Measurements from ENCODE around the gene C1QTNF4.
"Not testable (repeated sequence)": the region's sequence is repeated elsewhere in the genome, so short reads cannot be mapped to it uniquely, and the experiment has no call there.

C1QTNF4 gene

DNA sequence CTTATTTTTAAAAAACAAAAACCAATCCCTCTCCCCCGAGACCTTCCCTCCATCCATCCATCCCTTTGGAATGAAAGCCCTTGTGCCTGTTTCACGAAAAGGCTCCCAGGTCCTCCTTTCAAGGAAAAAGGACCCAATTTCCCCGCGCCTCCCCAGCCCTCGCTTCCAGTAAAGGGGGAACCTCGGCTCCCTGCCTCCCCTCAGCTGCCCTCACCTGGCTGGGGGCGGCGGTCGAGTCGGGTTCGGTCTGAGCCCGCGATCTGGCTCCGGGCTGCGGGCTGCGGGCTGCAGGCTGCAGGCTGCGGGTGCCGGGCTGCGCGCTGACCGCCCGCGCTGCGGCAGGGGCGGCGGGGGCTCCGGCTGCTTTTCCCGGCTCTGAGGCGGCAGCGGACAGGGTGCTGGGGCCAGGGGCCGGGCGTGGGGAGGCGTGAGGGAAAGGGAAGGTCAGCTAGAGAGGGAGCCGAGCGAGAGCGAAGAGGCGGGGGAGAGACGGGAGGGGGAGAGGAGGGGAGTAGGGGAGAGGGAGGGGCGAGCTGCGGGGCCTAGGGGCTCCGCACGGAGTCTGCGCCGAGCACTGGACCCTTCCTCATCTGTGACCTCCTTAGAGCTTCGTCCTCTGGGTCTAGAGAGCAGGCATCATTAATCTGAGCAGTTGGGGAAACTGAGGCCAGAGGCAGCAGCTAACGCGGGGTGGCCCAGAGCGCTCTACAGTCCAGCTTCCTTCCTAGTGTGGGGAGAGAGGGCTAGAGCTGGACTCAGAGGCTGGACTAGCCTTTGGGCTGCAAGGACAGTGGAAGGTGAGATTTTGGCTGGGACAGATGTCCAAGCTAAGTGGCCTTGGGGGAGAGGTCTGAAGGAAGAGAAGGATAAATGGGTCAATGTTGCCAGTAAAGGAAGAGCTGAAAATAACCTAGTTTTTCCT, at the start of gene C1QTNF4:
C1QTNF4 (minus strand) TSS at position 478 of the 922 bp plus-strand sequence. CDS start 3,601 bp downstream, outside the sequence.
- DNase-seq: no peak

GRCh38 chr11:47642099-47642855, 48.1 kb upstream of the C1QTNF4 start, which contains the start of gene MTCH2:
Gene MTCH2, minus strand, starts transcription at chr11:47642559. Its CDS starts 94 bp downstream, at chr11:47642465.
- peak; percentile 97 for DNase-seq

GRCh38 chr11:47641600-47642098, 47.4 kb upstream of the C1QTNF4 start:
- DNase-seq: no peak

- DNase-seq: not testable (repeated sequence)
These were observed 46.3 kb upstream of the C1QTNF4 start for GRCh38 chr11:47640506-47640905.

GRCh38 chr11:47636331-47636730, 42.1 kb upstream of the C1QTNF4 start:
- DNase-seq: not testable (repeated sequence)

DNA sequence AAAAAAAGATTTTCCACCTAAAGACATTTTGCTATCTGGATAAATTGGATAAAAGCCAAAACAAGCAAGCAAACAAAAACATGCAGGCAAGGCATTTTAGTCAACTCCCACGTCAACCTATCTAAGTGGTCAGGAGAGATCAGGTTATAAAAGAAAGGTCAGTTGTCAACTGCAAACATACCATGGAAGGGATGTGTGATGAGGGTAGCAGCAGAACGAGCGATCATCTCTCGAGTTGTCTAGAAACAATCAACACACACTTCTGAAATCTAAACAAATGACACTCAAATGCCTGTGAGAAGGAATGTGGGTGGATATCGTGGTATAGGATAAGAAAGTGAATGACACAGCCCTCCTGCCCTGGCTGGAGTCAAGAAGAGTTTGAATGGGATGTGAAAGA, 37.3 kb upstream of the C1QTNF4 start:
- no peak for DNase-seq

- DNase-seq: no peak
These were observed 33.8 kb upstream of the C1QTNF4 start for GRCh38 chr11:47628026-47628425.

DNA sequence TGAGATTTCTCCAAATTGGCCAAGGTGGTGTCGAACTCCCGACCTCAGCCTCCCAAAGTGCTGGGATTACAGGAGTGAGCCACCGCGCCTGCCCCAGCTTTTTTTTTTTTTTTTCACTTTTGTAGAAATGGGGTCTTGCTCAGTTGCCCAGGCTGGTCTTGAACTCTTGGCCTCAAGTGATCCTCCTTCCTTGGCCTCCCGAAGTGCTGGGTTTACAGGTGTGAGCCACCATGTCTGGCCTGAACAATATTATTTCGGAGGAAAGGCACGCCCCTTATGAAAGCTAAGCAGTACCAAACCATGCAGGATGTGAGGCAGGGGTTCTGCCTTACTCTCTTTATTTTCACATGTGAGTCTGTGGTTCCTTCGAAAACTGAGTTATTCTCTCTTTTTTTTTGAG, 32.0 kb upstream of the C1QTNF4 start:
- no peak for DNase-seq

DNA sequence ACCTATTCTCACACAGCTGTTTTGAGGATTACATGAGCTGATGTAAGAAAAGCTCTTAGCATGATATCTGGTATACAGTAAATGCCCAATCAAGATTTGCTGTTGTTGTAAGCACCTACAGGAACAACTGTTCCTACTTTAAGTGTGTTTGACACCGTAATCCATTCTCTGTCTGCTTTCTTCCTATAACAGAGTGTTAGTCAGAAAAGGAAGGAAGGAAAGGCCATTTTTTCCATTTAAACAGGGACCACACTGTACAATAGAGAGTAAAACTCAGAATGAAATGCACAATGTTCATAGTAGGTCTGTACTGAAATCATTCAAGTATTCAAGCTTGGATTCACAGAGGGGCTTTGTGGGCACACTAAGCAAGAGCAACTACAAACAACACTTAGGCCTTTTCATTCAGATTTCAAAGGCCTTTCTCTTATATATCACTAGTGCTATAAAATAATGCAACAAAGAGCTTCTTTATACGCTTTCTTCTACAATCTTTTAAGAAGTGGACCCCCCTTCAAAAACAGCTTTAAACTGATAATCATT, 26.7 kb upstream of the C1QTNF4 start:
- no peak for DNase-seq

GRCh38 chr11:47617417-47617809, 23.2 kb upstream of the C1QTNF4 start:
- no peak for DNase-seq

GRCh38 chr11:47616726-47617416, 22.7 kb upstream of the C1QTNF4 start:
- peak; percentile 58 for DNase-seq

- DNase-seq: no peak
These were observed 21.0 kb upstream of the C1QTNF4 start for GRCh38 chr11:47615249-47615648.

GRCh38 chr11:47611348-47611794, 17.2 kb upstream of the C1QTNF4 start:
- no peak for DNase-seq

DNA sequence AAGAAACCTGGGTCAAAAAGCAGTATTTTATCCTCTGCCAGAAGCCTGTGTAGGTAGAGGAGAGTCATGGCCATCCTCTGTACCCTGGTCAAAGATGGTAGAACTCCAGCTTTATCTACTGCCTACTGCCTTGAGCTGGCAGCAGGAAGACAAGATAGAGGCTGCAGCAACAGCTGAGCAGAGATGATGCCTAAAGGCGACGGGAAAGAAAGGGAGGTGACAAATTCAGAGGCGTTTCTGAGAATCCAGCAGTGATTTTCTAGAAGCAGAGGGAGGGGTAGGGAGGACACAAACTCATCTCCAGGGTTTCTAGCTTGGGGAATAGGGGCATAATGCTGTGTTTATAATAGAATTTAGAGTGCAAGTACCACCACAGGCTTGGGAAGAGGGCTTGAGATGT, 15.5 kb upstream of the C1QTNF4 start:
- no peak for DNase-seq

DNA sequence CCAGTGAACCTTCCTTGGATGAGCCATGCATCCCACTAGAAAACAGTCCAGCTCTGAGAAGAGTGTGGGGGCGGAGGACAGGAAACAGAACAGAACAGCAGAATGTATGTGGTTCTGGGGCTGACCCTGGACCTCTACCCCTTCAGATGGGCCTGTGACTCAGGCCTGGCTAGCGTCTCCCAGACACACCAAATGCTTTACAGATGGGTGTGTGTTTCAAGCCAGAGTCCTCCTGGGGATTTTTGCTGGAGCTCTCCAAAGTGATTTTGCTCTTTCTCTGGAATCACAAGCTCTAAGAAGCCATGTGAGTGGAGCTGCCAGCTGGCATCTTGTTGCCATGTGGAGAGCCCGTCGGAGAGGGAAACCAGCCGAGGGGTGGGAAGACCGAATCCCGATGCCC, 13.2 kb upstream of the C1QTNF4 start:
- peak; percentile 46 for DNase-seq

GRCh38 chr11:47606731-47607130, 12.5 kb upstream of the C1QTNF4 start:
- DNase-seq: peak; percentile 59

GRCh38 chr11:47605921-47606320, 11.7 kb upstream of the C1QTNF4 start:
- no peak for DNase-seq

- DNase-seq: no peak
These were observed 9.1 kb upstream of the C1QTNF4 start for GRCh38 chr11:47603295-47603694.

- no peak for DNase-seq
These were observed 5.7 kb upstream of the C1QTNF4 start for GRCh38 chr11:47599902-47600301.

GRCh38 chr11:47595967-47596366, 1.8 kb upstream of the C1QTNF4 start:
- no peak for DNase-seq

DNA sequence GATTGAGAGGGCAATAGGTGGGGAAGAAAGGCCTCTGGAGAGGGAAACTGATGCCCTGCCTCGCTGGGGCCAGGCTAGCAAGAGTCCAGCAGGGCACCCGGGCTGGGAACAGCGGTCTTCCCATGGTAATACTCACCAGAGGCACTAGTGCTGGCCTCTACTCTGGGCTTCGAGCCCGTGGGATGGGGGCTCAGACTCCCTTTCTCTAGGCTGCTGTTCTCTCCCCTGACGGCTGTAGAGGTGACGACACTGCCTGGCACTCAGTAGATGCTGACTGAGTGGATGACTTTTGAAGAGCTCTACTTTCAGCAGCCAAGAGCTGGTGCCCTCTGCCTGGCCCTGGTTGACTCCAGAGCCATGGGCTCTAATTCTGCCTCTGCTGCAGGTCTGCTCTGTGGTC, 818 bp upstream of the C1QTNF4 start:
- no peak for DNase-seq

DNA sequence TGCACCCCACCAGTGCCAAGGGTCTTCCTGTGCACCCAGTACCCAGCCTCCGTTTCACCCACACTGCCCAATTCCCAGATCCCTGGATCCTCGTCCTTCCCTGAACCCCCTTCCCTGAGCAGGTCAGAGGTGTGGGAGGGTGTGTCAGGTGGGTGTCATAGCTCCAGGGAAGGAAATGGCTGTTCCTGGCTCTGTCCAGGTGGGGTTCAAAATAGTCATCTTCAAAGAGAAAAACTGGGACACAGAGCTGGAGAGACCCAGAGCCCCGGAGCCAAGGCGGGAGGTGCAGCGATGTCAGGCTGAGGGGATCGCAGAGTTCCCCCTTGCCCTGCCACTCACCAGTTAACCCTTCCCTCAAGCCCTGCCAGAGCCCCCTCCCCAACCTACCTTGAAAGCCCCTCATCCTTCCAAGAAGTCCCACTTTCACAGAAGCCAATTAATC, 698 bp downstream of the C1QTNF4 start:
- no peak for DNase-seq

DNA sequence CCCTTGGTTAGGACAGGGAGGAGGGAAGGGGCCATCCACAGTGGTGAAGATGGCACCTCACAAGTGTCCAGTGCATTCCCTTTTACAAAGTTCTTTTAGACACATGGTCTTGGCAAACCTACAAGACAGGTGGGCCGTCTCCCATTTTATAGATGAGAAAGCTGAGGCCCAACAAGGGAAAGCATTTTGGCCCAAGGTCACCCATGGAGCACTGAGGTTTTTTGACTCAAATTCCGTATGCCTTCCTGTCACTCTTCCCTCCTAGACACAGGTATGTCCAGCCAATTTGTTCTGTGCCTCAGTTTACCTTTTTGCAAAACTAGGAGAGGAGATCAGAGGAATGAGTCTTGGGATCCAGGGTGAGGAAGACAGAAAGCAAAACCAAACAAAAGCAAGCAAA, 1.2 kb downstream of the C1QTNF4 start:
- DNase-seq: no peak
